Superior temporal gyrus (tissue), 1 donor: ENCODE measurements around the gene CXCL5.
A peak's percentile ranks its signal among the peaks of the same experiment; 100 is the strongest.

ENCODE experiments used
- DNase-seq: peaks from one replicate; pipeline ENCODE4 v3.0.0-alpha.2; 2016; ENCODE audit errors: extremely low spot score

The CXCL5 gene

GRCh38 chr4:73998040-73999011 is at the start of gene CXCL5:
CXCL5 (minus strand) TSS chr4:73998677; CDS start chr4:73998581, 96 bp downstream.
- DNase-seq = no peak

GRCh38 chr4:74047152-74047551 is 48.7 kb upstream of the CXCL5 start:
- DNase-seq = no peak

GRCh38 chr4:74045772-74046171 is 47.3 kb upstream of the CXCL5 start:
- no peak for DNase-seq

GRCh38 chr4:74045247-74045646 is 46.8 kb upstream of the CXCL5 start:
- DNase-seq = no peak

- DNase-seq = no peak
Measured at GRCh38 chr4:74044677-74045076, 46.2 kb upstream of the CXCL5 start.

GRCh38 chr4:74042681-74043080 is 44.2 kb upstream of the CXCL5 start:
- no peak for DNase-seq

GRCh38 chr4:74041418-74041817 is 42.9 kb upstream of the CXCL5 start:
- no peak for DNase-seq

GRCh38 chr4:74039315-74039763 is 40.9 kb upstream of the CXCL5 start:
- DNase-seq = no peak

- DNase-seq = peak; percentile 46
Measured at GRCh38 chr4:74038425-74039314, 40.2 kb upstream of the CXCL5 start, which contains the start of gene CXCL3. CXCL3 (minus strand) TSS chr4:74038689; CDS start chr4:74038611, 78 bp downstream.

- no peak for DNase-seq
Measured at GRCh38 chr4:74038086-74038424, 39.6 kb upstream of the CXCL5 start.

GRCh38 chr4:74037076-74037955 is 38.8 kb upstream of the CXCL5 start:
- DNase-seq = no peak

- no peak for DNase-seq
Measured at GRCh38 chr4:74033739-74034138, 35.3 kb upstream of the CXCL5 start.

- DNase-seq = no peak
Measured at GRCh38 chr4:74032064-74032463, 33.6 kb upstream of the CXCL5 start.

- no peak for DNase-seq
Measured at GRCh38 chr4:74031576-74031975, 33.1 kb upstream of the CXCL5 start.

- DNase-seq = no peak
Measured at GRCh38 chr4:74030285-74030684, 31.8 kb upstream of the CXCL5 start.

GRCh38 chr4:74028504-74028903 is 30.0 kb upstream of the CXCL5 start:
- no peak for DNase-seq

- no peak for DNase-seq
Measured at GRCh38 chr4:74023709-74024108, 25.2 kb upstream of the CXCL5 start.

- DNase-seq = no peak
Measured at GRCh38 chr4:74021601-74022000, 23.1 kb upstream of the CXCL5 start.

GRCh38 chr4:74018771-74019170 is 20.3 kb upstream of the CXCL5 start:
- DNase-seq = no peak

- no peak for DNase-seq
Measured at GRCh38 chr4:74018116-74018515, 19.6 kb upstream of the CXCL5 start.

GRCh38 chr4:74016068-74016467 is 17.6 kb upstream of the CXCL5 start:
- no peak for DNase-seq
